COLO668 (cell line): ENCODE data around the gene PIEZO1.

Experiments
- DNase-seq: peaks from one replicate; lab custom pipeline; 2025; ENCODE audit not compliant: unreplicated experiment; lab: John Stamatoyannopoulos, UW

The PIEZO1 gene

DNA sequence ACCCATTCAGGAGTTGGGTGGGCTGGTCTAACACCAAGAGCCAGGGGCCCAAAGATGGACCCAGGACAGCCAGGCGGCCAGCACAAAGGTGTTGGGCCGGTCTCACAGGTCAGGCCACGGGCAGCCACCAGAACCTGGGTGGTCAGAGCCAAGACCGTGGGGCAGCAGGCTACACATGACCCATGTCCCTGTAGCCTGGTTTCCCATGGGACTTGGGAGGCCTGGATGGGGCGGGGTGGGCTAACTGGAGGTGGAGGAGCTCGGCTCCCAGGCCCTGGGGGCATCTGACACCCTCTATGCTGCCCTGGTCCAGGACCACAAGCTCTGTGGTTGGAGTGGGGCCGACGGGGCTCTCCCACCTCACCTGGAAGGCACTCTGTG, 61.5 kb downstream of the PIEZO1 start:
- no peak for DNase-seq

GRCh38 chr16:88722784-88723506, 62.1 kb downstream of the PIEZO1 start:
- DNase-seq: no peak

GRCh38 chr16:88721815-88722755, 62.9 kb downstream of the PIEZO1 start:
- DNase-seq: no peak

GRCh38 chr16:88721236-88721635, 63.8 kb downstream of the PIEZO1 start:
- DNase-seq: no peak

GRCh38 chr16:88720396-88720970, 64.5 kb downstream of the PIEZO1 start:
- no peak for DNase-seq

GRCh38 chr16:88719933-88720296, 65.1 kb downstream of the PIEZO1 start:
- no peak for DNase-seq

DNA sequence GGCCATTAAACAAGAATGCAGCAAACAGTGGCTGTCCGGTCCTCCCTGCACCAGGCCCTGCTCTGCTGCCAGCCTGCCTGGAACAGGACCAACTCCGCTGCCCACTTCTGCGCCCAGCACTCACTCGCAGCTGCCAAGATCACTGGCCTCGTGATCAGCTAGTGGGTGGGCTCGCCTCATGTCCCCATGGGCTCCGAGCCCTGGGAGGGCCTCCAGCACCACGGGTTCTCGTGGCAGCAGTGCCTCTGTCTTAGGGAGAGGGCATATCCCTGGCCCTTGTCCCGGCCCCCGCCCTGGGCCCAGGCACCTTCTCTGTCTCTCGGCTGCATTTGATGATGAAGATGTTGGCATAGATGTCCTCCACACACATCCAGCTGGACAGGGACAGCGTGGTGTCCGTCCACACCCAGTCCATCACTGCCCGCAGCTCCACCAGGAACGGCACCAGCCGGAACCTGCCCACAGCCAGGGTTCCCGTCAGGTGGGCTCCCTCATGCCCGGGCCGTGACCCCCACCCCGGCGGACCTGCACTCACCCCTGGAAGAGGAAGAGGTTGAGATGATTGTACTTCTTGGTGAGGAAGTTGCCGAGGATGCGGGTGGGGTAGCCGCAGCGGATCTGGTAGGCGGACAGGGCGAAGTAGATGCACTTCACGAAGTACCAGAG, 65.6 kb downstream of the PIEZO1 start:
- no peak for DNase-seq

GRCh38 chr16:88718178-88718577, 66.8 kb downstream of the PIEZO1 start:
- no peak for DNase-seq

DNA sequence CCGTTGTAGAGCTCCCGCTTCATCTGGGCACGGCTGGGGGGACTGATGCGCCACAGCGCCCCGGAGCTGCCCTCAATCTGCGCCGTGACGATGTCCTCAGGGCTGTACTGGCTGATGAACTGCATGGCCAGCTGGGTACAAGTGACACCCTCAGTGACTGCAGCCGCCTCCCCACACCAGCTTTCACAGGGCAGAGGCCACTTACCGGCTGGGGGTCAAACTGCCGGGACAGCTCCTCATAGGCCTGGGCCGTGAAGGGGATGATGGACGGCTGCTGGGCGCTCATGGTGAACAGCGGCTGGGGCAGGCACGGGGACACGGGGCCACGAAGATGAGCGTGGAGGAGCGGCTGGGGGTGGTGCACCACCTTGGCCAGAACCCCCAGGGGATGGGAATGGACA, 68.4 kb downstream of the PIEZO1 start:
- no peak for DNase-seq

DNA sequence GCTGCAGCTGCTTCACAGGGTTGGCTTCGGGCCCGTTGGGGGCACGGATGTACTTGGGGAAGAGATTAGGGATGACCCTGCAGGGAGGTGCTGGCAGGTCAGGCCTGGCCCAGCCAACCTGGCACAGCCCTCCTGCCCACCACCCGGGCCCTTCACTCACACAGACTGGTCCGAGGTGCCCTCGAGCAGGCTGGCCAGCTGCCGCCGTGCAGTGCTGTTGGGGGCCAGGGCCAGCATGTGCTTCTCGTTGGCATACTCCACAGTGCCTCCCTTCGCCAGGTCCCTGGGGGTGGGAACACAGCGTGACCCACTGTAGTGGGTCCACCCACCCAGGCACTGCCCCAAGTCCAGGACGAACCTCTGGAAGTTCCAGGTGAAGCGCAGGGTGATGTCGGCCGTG, 68.8 kb downstream of the PIEZO1 start:
- DNase-seq: no peak

- DNase-seq: no peak
These were observed 69.5 kb downstream of the PIEZO1 start for GRCh38 chr16:88715312-88716190.

DNA sequence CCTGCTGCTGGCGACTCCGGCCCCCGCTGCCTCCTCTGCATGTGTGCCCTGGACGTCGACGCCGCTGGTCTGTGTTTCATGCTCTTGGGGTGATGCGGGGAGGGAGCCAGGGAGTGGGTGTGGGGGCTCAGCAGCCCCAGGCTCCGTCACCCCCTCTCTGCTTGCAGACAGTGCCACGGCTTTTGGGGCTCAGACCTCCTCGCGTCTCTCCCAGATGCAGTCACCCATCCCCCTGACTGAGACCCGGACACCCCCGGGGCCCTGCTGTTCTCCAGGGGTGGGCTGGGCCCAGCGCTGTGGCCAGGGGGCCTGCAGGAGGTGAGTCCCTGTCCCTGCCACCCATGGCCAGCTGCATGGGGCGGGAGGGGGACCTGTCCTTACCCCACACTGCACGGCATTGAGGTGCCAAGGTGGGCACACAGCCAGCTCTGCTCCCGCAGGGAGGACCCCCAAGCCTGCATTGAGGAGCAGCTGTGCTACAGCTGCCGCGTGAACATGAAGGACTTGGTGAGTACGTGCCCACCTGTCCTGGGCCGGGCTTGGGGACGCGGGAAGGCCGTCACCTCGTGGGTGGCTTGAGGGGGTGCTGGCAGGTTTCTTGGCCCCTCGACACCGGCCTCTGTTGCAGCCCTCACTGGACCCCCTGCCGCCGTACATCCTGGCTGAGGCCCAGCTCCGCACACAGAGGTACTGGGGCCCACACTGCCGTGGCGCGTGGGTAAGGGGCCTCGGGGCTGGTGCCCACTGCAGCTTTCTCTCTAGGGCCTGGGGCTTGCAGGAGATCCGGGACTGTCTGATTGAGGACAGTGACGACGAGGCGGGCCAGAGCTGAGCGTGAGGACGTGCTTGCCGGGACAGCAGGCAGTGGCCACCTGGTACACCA, 70.4 kb downstream of the PIEZO1 start:
- DNase-seq: no peak

DNA sequence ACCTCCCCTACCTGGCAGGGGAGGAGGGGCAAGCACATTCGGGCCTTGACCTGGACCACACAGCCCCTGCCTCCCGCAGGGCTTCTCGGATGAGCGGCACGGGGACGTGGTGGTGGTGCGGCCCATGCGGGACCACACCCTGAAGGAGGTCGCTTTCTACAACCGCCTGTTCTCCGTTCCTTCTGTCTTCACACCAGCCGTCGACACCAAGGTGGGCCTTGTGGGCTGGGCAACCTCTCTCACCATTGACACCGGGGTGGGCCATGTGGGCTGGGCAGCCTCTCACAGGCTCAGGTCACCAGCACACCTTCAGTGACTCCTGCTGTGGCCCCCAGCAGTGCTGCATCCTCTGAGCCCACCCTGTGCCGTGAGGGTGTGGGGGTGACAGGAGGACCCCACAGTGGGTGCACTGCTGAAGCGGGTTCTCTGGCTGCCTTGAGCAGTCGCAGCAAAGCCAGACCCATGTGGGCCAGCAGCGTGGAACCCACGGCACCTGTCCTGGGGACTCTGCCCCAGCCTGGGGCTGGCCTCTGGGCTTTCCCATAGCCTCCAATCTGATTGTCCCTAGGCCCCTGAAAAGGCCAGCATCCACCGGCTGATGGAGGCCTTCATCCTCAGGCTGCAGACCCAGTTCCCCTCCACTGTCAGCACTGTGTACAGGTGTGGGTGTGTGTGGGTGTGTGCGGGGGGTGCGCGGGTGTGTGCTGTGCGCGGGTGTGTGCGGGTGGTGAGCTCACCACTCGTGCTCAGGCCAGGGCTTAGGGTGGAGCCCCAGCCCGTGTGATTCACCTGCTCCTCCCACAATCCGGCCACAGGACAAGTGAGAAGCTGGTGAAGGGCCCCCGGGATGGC, 71.2 kb downstream of the PIEZO1 start:
- DNase-seq: no peak

DNA sequence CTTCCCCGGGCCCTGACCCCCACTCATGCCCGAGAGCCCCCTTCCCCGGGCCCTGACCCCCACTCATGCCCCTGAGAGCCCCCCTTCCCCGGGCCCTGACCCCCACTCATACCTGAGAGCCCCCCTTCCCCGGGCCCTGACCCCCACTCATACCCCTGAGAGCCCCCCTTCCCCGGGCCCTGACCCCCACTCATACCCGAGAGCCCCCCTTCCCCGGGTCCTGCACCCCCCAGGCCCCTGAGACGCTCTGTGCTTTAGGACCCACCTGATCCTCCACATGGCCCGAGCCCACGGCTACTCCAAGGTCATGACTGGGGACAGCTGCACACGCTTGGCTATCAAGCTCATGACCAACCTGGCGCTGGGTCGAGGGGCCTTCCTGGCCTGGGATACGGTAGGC, 72.0 kb downstream of the PIEZO1 start:
- no peak for DNase-seq

DNA sequence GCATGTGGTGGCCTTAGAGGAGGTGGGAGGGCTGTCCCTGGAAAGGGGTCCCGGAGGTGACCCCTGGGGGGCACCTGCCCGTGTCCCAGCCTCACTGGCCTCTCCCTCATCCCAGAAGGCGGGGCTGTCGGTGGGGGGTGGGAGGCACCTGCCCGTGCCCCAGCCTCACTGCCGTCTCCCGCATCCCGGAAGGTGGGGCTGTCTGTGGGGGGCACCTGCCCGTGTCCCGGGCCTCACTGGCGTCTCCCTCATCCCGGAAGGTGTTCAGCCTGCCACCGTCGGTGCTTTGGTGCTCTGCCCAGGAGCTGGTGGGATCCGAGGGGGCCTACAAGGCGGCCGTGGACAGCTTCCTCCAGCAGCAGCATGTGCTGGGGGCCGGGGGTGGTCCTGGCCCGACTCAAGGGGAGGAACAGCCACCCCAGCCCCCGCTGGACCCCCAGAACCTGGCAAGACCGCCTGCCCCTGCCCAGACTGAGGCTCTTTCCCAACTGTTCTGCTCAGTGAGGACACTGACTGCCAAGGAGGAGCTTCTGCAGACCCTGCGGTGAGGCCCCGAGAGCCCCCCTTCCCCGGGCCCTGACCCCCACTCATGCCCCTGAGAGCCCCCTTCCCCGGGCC, 72.5 kb downstream of the PIEZO1 start:
- no peak for DNase-seq

GRCh38 chr16:88711750-88712340, 73.2 kb downstream of the PIEZO1 start:
- DNase-seq: no peak

DNA sequence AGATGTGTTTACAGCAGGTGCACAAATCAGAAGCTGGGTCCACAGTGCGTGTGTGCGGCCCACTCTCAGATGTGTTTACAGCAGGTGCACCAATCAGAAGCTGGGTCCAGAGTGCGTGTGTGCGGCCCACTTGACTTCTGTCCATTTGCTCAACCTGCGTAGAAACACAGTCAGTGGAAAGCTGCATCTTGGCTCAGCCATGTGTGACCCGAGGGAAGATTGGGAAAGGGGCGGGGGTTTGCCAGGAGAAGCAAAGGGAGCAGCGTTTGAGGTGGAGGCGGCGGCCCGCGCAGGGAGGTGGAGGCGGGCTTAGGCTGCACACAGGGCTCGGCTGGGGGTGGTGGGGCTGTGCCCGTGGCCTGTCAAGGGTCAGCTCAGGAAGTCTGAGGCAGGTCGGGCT, 74.5 kb downstream of the PIEZO1 start:
- peak; percentile 29 for DNase-seq
